H54 (cell line): ENCODE measurements around the gene HES7.

Experiments used
- DNase-seq: peaks from one replicate; pipeline ENCODE4 v3.0.0; 2011; ENCODE audit warnings: low spot score, mixed read lengths; ENCODE audit not compliant: insufficient read length
- FAIRE-seq: peaks from 3 replicates; lab custom pipeline; 2011; peaks lifted over from hg19 to GRCh38; lab: Jason Lieb, UNC
- POLR2A ChIP-seq: IDR thresholded peaks from 2 replicates; pipeline ENCODE4 v1.6.1; 2011; ENCODE audit warnings: low read depth, mild to moderate bottlenecking, low read length

Gene HES7

DNA sequence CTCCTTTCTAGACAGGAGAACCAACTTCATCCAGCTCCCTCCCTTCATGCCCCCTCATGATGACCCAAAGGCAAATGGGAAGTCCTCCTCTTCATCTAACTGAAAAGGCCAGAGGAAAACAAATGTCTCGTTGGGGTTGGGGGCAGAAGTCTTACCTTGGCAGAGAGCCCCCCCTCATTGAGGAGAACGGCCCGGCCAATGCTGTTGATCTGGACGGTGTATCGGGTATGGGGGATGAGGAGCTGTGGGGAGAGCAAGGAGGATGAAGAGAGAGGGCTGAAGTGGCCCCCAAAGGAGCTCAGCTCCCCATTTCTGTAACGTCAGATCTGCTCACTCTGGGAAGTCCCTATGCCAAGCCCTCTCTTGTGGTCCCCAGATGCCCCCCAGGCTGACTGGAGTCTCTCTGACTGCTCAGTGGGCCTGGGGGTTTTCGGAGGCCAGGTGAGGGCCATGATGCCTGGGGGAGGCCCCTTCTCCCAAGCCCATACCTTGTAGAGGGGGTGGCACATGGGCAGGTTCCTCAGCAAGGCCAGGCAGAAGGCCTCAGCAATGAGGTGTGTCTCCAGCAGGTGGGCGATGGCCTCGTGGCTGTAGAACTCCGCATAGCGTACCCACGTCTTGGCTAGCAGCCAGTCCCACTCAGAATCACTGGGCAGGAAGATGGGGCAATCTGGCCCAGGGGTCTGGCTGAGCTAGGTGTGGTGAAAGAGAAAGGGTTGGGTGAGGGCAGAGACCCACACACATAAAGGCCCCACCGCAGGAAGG lies 47.2 kb downstream of the HES7 start:
- no peak for FAIRE-seq
- TF ChIP-seq POLR2A: no peak
- DNase-seq: no peak

- FAIRE-seq: no peak
- no peak for TF ChIP-seq POLR2A
- DNase-seq: no peak
Observed at GRCh38 chr17:8075574-8076342, 48.1 kb downstream of the HES7 start.

- DNase-seq (no peak), FAIRE-seq (no peak)
- TF ChIP-seq POLR2A: no peak
Observed at GRCh38 chr17:8075081-8075480, 48.8 kb downstream of the HES7 start.

GRCh38 chr17:8074554-8074953 lies 49.4 kb downstream of the HES7 start:
- DNase-seq (no peak), FAIRE-seq (no peak)
- TF ChIP-seq POLR2A: no peak

- DNase-seq: peak; percentile 86
- TF ChIP-seq POLR2A: no peak
- FAIRE-seq: no peak
Observed at GRCh38 chr17:8073627-8074484, 50.0 kb downstream of the HES7 start.

DNA sequence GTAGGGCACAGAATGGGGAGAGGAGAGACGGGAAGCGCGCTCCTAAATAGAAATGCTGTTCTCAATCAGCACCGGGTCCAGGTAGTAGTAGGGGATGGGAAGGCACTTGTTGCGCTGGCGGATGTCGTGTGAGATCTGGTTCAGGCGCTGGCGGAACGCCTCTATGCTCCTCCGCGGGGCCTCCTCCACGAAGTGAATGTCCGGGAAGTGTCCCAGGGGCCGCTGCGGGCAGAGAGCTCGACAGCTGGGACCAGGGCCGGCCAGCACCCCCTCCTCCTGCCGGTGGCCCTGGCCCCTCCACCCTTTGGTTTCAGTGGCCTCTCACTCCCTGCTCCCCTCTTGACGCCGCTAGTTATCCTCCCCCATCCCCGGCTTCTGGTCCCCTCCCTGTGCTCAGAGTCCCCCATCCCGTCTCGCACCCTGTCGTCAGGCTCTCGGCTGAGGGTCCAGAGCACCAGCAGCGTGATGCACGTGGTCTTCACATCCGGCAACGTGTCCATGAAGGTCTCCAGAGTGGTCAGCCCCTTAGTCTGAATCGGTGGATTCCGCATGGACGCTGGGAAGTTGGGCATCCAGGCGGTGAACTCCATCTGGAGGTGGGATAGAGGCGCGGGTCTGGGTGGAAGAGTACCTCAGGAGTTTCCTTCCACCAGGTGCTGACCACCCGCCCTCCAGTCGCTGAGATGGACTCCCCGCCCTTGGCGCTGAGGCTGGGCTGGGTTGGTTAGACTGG lies 51.0 kb downstream of the HES7 start:
- TF ChIP-seq POLR2A: no peak
- FAIRE-seq: no peak
- no peak for DNase-seq

DNA sequence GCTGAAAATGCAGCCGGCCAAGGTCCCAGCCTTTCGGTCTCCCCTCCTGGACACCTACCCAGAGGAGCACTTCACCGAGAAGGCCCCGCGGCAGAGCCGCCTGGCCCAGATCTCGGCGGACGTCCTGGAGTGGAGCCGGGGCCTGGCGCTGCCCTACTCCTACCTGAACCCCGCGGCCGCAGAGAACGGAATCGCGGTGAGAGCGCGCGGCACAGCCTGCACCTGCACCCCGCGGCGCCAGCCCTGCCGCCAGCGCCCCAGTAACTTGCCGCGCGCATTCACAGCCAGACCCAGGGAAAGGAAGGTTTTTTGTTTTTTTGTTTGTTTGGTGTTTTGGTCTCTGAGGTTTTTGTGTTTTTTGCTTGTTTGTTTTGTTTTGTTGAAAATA lies 51.6 kb downstream of the HES7 start:
- DNase-seq: no peak
- TF ChIP-seq POLR2A: no peak
- no peak for FAIRE-seq

DNA sequence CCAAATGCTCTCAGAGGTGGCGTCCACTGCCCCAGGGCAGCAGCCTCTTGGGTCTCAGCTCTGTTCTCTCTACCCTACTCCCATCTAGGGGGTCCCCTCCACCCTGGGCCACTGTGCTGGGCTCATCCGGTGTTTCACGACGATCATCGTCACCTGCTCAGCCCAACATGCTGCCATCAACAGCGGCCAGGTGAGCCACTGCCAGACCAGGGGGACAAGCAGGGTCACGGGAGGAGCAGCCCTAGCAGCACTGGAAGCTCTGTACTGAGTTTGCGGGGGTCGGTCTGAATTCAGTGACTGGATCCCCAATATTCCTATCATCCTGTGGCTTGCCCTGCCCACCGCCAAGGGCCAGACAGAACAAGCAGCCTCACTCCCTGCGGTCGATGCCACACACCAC lies 52.4 kb downstream of the HES7 start:
- no peak for TF ChIP-seq POLR2A
- FAIRE-seq (no peak), DNase-seq (no peak)
